ENCODE measurements around the gene ADM5.

- TF ChIP-seq CTCF (IDR thresholded peaks at IDR 0.05) (no peak), POLR2A (IDR thresholded peaks at IDR 0.05) (no peak)
Measured at GRCh38 chr19:49685845-49686332, 3.5 kb upstream of the ADM5 start.
